PC-9 (cell line): Measurements from ENCODE around the gene MYOM1. TPM values are rescaled to one million over a fixed set of nuclear protein-coding genes. Genes with fewer than 3 reads are reported as not detected.
"Not testable (repeated sequence)": the region's sequence is repeated elsewhere in the genome, so short reads cannot be mapped to it uniquely, and the experiment has no call there.

Source experiments
- BruUV-seq: library from RNA; stranded (reverse); fragments of 400-500 nt; replicated peaks from 2 replicates; lab custom pipeline; 2021; lab: Mats Ljungman, UMichigan
- CTCF ChIA-PET: fragments of 300-600 bp; sonication (Branson Sonifier 250); formaldehyde crosslinking; loops from one replicate; lab custom pipeline; 2022; ENCODE audit warnings: antibody characterized with exemption; lab: Charles Lee
- POLR2A ChIA-PET: fragments of 300-600 bp; sonication (Branson Sonifier 250); formaldehyde crosslinking; loops from one replicate; lab custom pipeline; 2022; ENCODE audit warnings: antibody characterized with exemption; ENCODE audit not compliant: unreplicated experiment; lab: Charles Lee
- DNase-seq, 2 experiments: peaks; one replicate each; pipeline versions ENCODE4 v3.0.0 to v3.0.0-alpha.2; 2015 to 2022; ENCODE audit warnings: mixed read lengths in 1 of 2
- H2AFZ ChIP-seq: fragments of 200-600 bp; sonication (generic); 2 replicates; pipeline ENCODE4 v1.8.1; 2017; ENCODE audit warnings: antibody characterized with exemption
- H3F3A ChIP-seq: fragments of 200-600 bp; sonication (generic); 2 replicates; pipeline ENCODE4 v1.8.1; 2017; ENCODE audit warnings: antibody characterized with exemption, mild to moderate bottlenecking, low read depth; ENCODE audit not compliant: insufficient read depth
- H3K27ac ChIP-seq: fragments of 200-600 bp; sonication (generic); 2 replicates; pipeline ENCODE4 v1.6.1; 2016; ENCODE audit warnings: mixed run types
- H3K27me3 ChIP-seq: fragments of 200-600 bp; sonication (generic); 2 replicates; pipeline ENCODE4 v1.6.1; 2016; ENCODE audit warnings: low read depth, mixed run types; ENCODE audit not compliant: insufficient read depth
- H3K36me3 ChIP-seq: fragments of 200-600 bp; sonication (generic); 2 replicates; pipeline ENCODE4 v1.6.1; 2016; ENCODE audit warnings: low read depth, mixed run types
- H3K4me1 ChIP-seq: fragments of 200-600 bp; sonication (generic); replicated peaks from 2 replicates; pipeline ENCODE4 v1.6.1; 2016; ENCODE audit warnings: mixed run types; ENCODE audit not compliant: insufficient read depth
- H3K4me2 ChIP-seq: fragments of 200-600 bp; sonication (generic); 2 replicates; pipeline ENCODE4 v1.6.1; 2017; ENCODE audit warnings: mixed run types
- H3K4me3 ChIP-seq: fragments of 200-600 bp; sonication (generic); 2 replicates; pipeline ENCODE4 v1.6.1; 2016; ENCODE audit warnings: mixed run types
- H3K79me2 ChIP-seq: fragments of 200-600 bp; sonication (generic); 2 replicates; pipeline ENCODE4 v1.6.1; 2017; ENCODE audit warnings: low read depth, mixed run types
- H3K9me2 ChIP-seq: fragments of 200-600 bp; sonication (generic); 2 replicates; pipeline ENCODE4 v1.8.1; 2017; ENCODE audit warnings: mild to moderate bottlenecking; ENCODE audit not compliant: insufficient read depth
- H3K9me3 ChIP-seq: fragments of 200-600 bp; sonication (generic); 2 replicates; pipeline ENCODE4 v1.8.1; 2016; ENCODE audit warnings: low read depth; ENCODE audit not compliant: insufficient read depth
- H4K20me1 ChIP-seq: fragments of 200-600 bp; sonication (generic); 2 replicates; pipeline ENCODE4 v1.8.1; 2017; ENCODE audit not compliant: insufficient read depth
- CTCF ChIP-seq: fragments of 200-600 bp; sonication (generic); conservative IDR thresholded peaks from 2 replicates; pipeline ENCODE4 v1.6.1; 2017; ENCODE audit warnings: mixed run types, antibody characterized with exemption, mild to moderate bottlenecking, moderate library complexity
- EZH2 ChIP-seq: fragments of 200-600 bp; sonication (generic); IDR thresholded peaks from 2 replicates; pipeline ENCODE4 v1.8.0; 2017; ENCODE audit warnings: antibody characterized with exemption, low read depth
- intact Hi-C: fragments of 100-400 bp; cut with micrococcal nuclease; formaldehyde crosslinking; loops from one replicate; pipeline ENCODE4 v1.10.0; 2022; ENCODE audit not compliant: unreplicated experiment
- total RNA-seq: library from RNA; stranded (reverse); gene quantifications from 2 replicates; pipeline ENCODE4 v1.2.3, GENCODE V29; 2021

Gene MYOM1
- total RNA-seq, 1 experiment from 2014 or later, result 1.3 TPM

- intact Hi-C loops, result no loop called here
- H3K9me2 ChIP-seq, result no peaks in the 10 kb centered on the region
- H3K4me1 ChIP-seq, result no peaks in the 10 kb centered on the region
- H3K4me3 ChIP-seq, result no peak overlapping the region
- no peak overlapping the region for H3K4me2 ChIP-seq
- H3K9me3 ChIP-seq, result no peaks in the 10 kb centered on the region
- BruUV-seq, result no TSS peak
- H3K79me2 ChIP-seq, result no peaks in the 10 kb centered on the region
- ChIA-PET POLR2A (no interaction called here), CTCF (interaction anchor here (0.7 kb wide), 1 partner anchor 27 kb away, joined by 3 read pairs; no protein-coding TSS in a partner anchor)
- no peak overlapping the region for H2AFZ ChIP-seq
- no peaks in the 10 kb centered on the region for H4K20me1 ChIP-seq
- TF ChIP-seq EZH2 (no peak), CTCF (no peak)
- no peaks in the 10 kb centered on the region for H3K36me3 ChIP-seq
- H3K27me3 ChIP-seq, result no peaks in the 10 kb centered on the region
- DNase-seq, result no peak
- H3F3A ChIP-seq, result no peaks in the 10 kb centered on the region
- no peak overlapping the region for H3K27ac ChIP-seq
These were observed 4.5 kb upstream of the MYOM1 start for GRCh38 chr18:3224223-3224622.

- no peak for DNase-seq
These were observed 3.6 kb upstream of the MYOM1 start for GRCh38 chr18:3223356-3223755.

GRCh38 chr18:3221496-3221895 lies 1.7 kb upstream of the MYOM1 start:
- H3K4me2 ChIP-seq, result no peak overlapping the region
- H3K4me3 ChIP-seq, result no peak overlapping the region
- no peaks in the 10 kb centered on the region for H3K36me3 ChIP-seq
- H3K27me3 ChIP-seq, result no peaks in the 10 kb centered on the region
- no peak for DNase-seq
- BruUV-seq, result no TSS peak
- no peaks in the 10 kb centered on the region for H3F3A ChIP-seq
- no peaks in the 10 kb centered on the region for H3K79me2 ChIP-seq
- POLR2A ChIA-PET, result no interaction called here
- peaks cover 18% of the 10 kb centered on the region for H3K4me1 ChIP-seq
- CTCF ChIA-PET, result no interaction called here
- intact Hi-C loops, result no loop called here
- H3K9me2 ChIP-seq, result no peaks in the 10 kb centered on the region
- no peak overlapping the region for H2AFZ ChIP-seq
- H3K27ac ChIP-seq, result no peak overlapping the region
- no peaks in the 10 kb centered on the region for H4K20me1 ChIP-seq
- no peak for TF ChIP-seq CTCF
- no peak for TF ChIP-seq EZH2
- no peaks in the 10 kb centered on the region for H3K9me3 ChIP-seq

More at GRCh38 chr18:3223356-3223755, 3.6 kb upstream of the MYOM1 start:
- ChIA-PET POLR2A (interaction anchor here (0.7 kb wide), 1 partner anchor 10 kb away, joined by 12 read pairs; no protein-coding TSS in a partner anchor), CTCF (no interaction called here)
- H3K4me2 ChIP-seq, result no peak overlapping the region
- H3K4me3 ChIP-seq, result no peak overlapping the region
- no peaks in the 10 kb centered on the region for H3K9me3 ChIP-seq
- no peaks in the 10 kb centered on the region for H3K36me3 ChIP-seq
- H3K27ac ChIP-seq, result no peak overlapping the region
- no peaks in the 10 kb centered on the region for H3F3A ChIP-seq
- no peaks in the 10 kb centered on the region for H3K79me2 ChIP-seq
- H4K20me1 ChIP-seq, result no peaks in the 10 kb centered on the region
- H2AFZ ChIP-seq, result no peak overlapping the region
- no TSS peak for BruUV-seq
- TF ChIP-seq EZH2, result no peak
- no peak for TF ChIP-seq CTCF
- no peaks in the 10 kb centered on the region for H3K9me2 ChIP-seq
- intact Hi-C loops, result no loop called here
- no peaks in the 10 kb centered on the region for H3K27me3 ChIP-seq
- H3K4me1 ChIP-seq, result peaks cover 6% of the 10 kb centered on the region

GRCh38 chr18:3220868-3221267 lies 1.1 kb upstream of the MYOM1 start:
- H3K27ac ChIP-seq, H3K79me2 ChIP-seq, BruUV-seq, POLR2A ChIA-PET, H3K27me3 ChIP-seq, H3K9me2 ChIP-seq, DNase-seq, H3F3A ChIP-seq, H3K4me2 ChIP-seq, H4K20me1 ChIP-seq, H3K4me3 ChIP-seq, intact Hi-C loops, H3K9me3 ChIP-seq, CTCF ChIA-PET, H3K36me3 ChIP-seq, H2AFZ ChIP-seq: not testable (repeated sequence)
- peaks cover 18% of the 10 kb centered on the region for H3K4me1 ChIP-seq
